ENCODE results near the gene CCDC148.
"Not testable (repeated sequence)": the region's sequence is repeated elsewhere in the genome, so short reads cannot be mapped to it uniquely, and the experiment has no call there.

The CCDC148 gene

GRCh38 chr2:158359846-158360245 is 96.7 kb downstream of the CCDC148 start:
- no peaks in the 10 kb centered on the region for H4K20me1 ChIP-seq (ENCODE audit: control insufficient read depth, insufficient read depth, low read depth, low read length)
- no peaks in the 10 kb centered on the region for H3K27me3 ChIP-seq (ENCODE audit: control insufficient read depth, low read length)
- no peaks in the 10 kb centered on the region for H3K4me1 ChIP-seq (ENCODE audit: control insufficient read depth, low read length)
- H3K9me2 ChIP-seq (replicated peaks; ENCODE audit: control insufficient read depth, low read length): no peaks in the 10 kb centered on the region
- H3K4me2 ChIP-seq (ENCODE audit: low read length): no peak overlapping the region
- H3K4me3 ChIP-seq (ENCODE audit: low read length): no peak overlapping the region
- H3K9me3 ChIP-seq (ENCODE audit: control insufficient read depth, insufficient read depth, low read length): no peaks in the 10 kb centered on the region
- H3K79me2 ChIP-seq (ENCODE audit: control insufficient read depth, low read length): no peaks in the 10 kb centered on the region
- H3K36me3 ChIP-seq (ENCODE audit: control insufficient read depth, low read length): no peaks in the 10 kb centered on the region
- H3K27ac ChIP-seq (ENCODE audit: low read depth, low read length): no peak overlapping the region
- TF ChIP-seq EZH2phosphoT487 (IDR thresholded peaks at IDR 0.05; ENCODE audit: borderline replicate concordance, low read length) (no peak), CTCF (IDR thresholded peaks at IDR 0.05; ENCODE audit: low read depth, low read length, poor library complexity, severe bottlenecking) (no peak)
- no peaks in the 10 kb centered on the region for H3F3A ChIP-seq (ENCODE audit: control insufficient read depth, insufficient read depth)

GRCh38 chr2:158357699-158358098 is 98.9 kb downstream of the CCDC148 start:
- Histone ChIP-seq H3K27ac (ENCODE audit: low read depth, low read length) (no peak overlapping the region), H3K4me1 (ENCODE audit: control insufficient read depth, low read length) (no peaks in the 10 kb centered on the region), H3K79me2 (ENCODE audit: control insufficient read depth, low read length) (no peaks in the 10 kb centered on the region), H4K20me1 (ENCODE audit: control insufficient read depth, insufficient read depth, low read depth, low read length) (no peaks in the 10 kb centered on the region), H3F3A (ENCODE audit: control insufficient read depth, insufficient read depth) (no peaks in the 10 kb centered on the region), H3K36me3 (ENCODE audit: control insufficient read depth, low read length) (no peaks in the 10 kb centered on the region), H3K27me3 (ENCODE audit: control insufficient read depth, low read length) (no peaks in the 10 kb centered on the region), H3K9me2 (replicated peaks; ENCODE audit: control insufficient read depth, low read length) (no peaks in the 10 kb centered on the region), H3K9me3 (ENCODE audit: control insufficient read depth, insufficient read depth, low read length) (no peaks in the 10 kb centered on the region), H3K4me2 (ENCODE audit: low read length) (no peak overlapping the region), H3K4me3 (ENCODE audit: low read length) (no peak overlapping the region)
- no peak for TF ChIP-seq EZH2phosphoT487 (IDR thresholded peaks at IDR 0.05; ENCODE audit: borderline replicate concordance, low read length)
- no peak for TF ChIP-seq CTCF (IDR thresholded peaks at IDR 0.05; ENCODE audit: low read depth, low read length, poor library complexity, severe bottlenecking)

- Histone ChIP-seq H3K27ac (ENCODE audit: low read depth, low read length) (no peak overlapping the region), H3K9me3 (ENCODE audit: control insufficient read depth, insufficient read depth, low read length) (no peaks in the 10 kb centered on the region), H4K20me1 (ENCODE audit: control insufficient read depth, insufficient read depth, low read depth, low read length) (no peaks in the 10 kb centered on the region), H3F3A (ENCODE audit: control insufficient read depth, insufficient read depth) (no peaks in the 10 kb centered on the region), H3K4me2 (ENCODE audit: low read length) (no peak overlapping the region), H3K27me3 (ENCODE audit: control insufficient read depth, low read length) (no peaks in the 10 kb centered on the region), H3K9me2 (replicated peaks; ENCODE audit: control insufficient read depth, low read length) (no peaks in the 10 kb centered on the region), H3K36me3 (ENCODE audit: control insufficient read depth, low read length) (no peaks in the 10 kb centered on the region), H3K79me2 (ENCODE audit: control insufficient read depth, low read length) (no peaks in the 10 kb centered on the region), H3K4me1 (ENCODE audit: control insufficient read depth, low read length) (no peaks in the 10 kb centered on the region), H3K4me3 (ENCODE audit: low read length) (no peak overlapping the region)
- no peak for TF ChIP-seq EZH2phosphoT487 (IDR thresholded peaks at IDR 0.05; ENCODE audit: borderline replicate concordance, low read length)
- TF ChIP-seq CTCF (IDR thresholded peaks at IDR 0.05; ENCODE audit: low read depth, low read length, poor library complexity, severe bottlenecking): no peak
Measured at GRCh38 chr2:158357122-158357521, 99.4 kb downstream of the CCDC148 start.

- H3K27me3 ChIP-seq (ENCODE audit: control insufficient read depth, low read length); H3K27ac ChIP-seq (ENCODE audit: low read depth, low read length); H4K20me1 ChIP-seq (ENCODE audit: control insufficient read depth, insufficient read depth, low read depth, low read length); H3K4me3 ChIP-seq (ENCODE audit: low read length); H3K4me2 ChIP-seq (ENCODE audit: low read length); H3K79me2 ChIP-seq (ENCODE audit: control insufficient read depth, low read length); H3K9me2 ChIP-seq (replicated peaks; ENCODE audit: control insufficient read depth, low read length); H3F3A ChIP-seq (ENCODE audit: control insufficient read depth, insufficient read depth); H3K9me3 ChIP-seq (ENCODE audit: control insufficient read depth, insufficient read depth, low read length); H3K36me3 ChIP-seq (ENCODE audit: control insufficient read depth, low read length); H3K4me1 ChIP-seq (ENCODE audit: control insufficient read depth, low read length): not testable (repeated sequence)
Measured at GRCh38 chr2:158351466-158351816, 105.1 kb downstream of the CCDC148 start.

GRCh38 chr2:158350751-158351465 is 105.6 kb downstream of the CCDC148 start:
- not testable (repeated sequence) for H3K27me3 ChIP-seq (ENCODE audit: control insufficient read depth, low read length); H3K4me2 ChIP-seq (ENCODE audit: low read length); H3K79me2 ChIP-seq (ENCODE audit: control insufficient read depth, low read length)

More at GRCh38 chr2:158350751-158351465, 105.6 kb downstream of the CCDC148 start:
- not testable (repeated sequence) for H3K4me3 ChIP-seq (ENCODE audit: low read length); H3K4me1 ChIP-seq (ENCODE audit: control insufficient read depth, low read length); H3K36me3 ChIP-seq (ENCODE audit: control insufficient read depth, low read length); H3K27ac ChIP-seq (ENCODE audit: low read depth, low read length); H3F3A ChIP-seq (ENCODE audit: control insufficient read depth, insufficient read depth); H3K9me2 ChIP-seq (replicated peaks; ENCODE audit: control insufficient read depth, low read length); H4K20me1 ChIP-seq (ENCODE audit: control insufficient read depth, insufficient read depth, low read depth, low read length); H3K9me3 ChIP-seq (ENCODE audit: control insufficient read depth, insufficient read depth, low read length)
